ENCODE data around the gene GPR153.

GRCh38 chr1:6220236-6220635 is 40.7 kb downstream of the GPR153 start:
- TF ChIP-seq, protein P1, sequence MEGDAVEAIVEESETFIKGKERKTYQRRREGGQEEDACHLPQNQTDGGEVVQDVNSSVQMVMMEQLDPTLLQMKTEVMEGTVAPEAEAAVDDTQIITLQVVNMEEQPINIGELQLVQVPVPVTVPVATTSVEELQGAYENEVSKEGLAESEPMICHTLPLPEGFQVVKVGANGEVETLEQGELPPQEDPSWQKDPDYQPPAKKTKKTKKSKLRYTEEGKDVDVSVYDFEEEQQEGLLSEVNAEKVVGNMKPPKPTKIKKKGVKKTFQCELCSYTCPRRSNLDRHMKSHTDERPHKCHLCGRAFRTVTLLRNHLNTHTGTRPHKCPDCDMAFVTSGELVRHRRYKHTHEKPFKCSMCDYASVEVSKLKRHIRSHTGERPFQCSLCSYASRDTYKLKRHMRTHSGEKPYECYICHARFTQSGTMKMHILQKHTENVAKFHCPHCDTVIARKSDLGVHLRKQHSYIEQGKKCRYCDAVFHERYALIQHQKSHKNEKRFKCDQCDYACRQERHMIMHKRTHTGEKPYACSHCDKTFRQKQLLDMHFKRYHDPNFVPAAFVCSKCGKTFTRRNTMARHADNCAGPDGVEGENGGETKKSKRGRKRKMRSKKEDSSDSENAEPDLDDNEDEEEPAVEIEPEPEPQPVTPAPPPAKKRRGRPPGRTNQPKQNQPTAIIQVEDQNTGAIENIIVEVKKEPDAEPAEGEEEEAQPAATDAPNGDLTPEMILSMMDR (IDR thresholded peaks at IDR 0.05; ENCODE audit: low read depth, low read length, missing input control), result no peak
- TF ChIP-seq, protein P2, sequence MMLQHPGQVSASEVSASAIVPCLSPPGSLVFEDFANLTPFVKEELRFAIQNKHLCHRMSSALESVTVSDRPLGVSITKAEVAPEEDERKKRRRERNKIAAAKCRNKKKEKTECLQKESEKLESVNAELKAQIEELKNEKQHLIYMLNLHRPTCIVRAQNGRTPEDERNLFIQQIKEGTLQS (IDR thresholded peaks at IDR 0.05), result no peak
- TF ChIP-seq, protein P3, sequence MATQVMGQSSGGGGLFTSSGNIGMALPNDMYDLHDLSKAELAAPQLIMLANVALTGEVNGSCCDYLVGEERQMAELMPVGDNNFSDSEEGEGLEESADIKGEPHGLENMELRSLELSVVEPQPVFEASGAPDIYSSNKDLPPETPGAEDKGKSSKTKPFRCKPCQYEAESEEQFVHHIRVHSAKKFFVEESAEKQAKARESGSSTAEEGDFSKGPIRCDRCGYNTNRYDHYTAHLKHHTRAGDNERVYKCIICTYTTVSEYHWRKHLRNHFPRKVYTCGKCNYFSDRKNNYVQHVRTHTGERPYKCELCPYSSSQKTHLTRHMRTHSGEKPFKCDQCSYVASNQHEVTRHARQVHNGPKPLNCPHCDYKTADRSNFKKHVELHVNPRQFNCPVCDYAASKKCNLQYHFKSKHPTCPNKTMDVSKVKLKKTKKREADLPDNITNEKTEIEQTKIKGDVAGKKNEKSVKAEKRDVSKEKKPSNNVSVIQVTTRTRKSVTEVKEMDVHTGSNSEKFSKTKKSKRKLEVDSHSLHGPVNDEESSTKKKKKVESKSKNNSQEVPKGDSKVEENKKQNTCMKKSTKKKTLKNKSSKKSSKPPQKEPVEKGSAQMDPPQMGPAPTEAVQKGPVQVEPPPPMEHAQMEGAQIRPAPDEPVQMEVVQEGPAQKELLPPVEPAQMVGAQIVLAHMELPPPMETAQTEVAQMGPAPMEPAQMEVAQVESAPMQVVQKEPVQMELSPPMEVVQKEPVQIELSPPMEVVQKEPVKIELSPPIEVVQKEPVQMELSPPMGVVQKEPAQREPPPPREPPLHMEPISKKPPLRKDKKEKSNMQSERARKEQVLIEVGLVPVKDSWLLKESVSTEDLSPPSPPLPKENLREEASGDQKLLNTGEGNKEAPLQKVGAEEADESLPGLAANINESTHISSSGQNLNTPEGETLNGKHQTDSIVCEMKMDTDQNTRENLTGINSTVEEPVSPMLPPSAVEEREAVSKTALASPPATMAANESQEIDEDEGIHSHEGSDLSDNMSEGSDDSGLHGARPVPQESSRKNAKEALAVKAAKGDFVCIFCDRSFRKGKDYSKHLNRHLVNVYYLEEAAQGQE (IDR thresholded peaks at IDR 0.05), result no peak
- no peak for TF ChIP-seq GABPA (IDR thresholded peaks at IDR 0.05 in 1 of 2, conservative IDR thresholded peaks at IDR 0.05 in 1 of 2)

All from liver (tissue), 3 donors.